HL-60 (cell line): ENCODE measurements around the gene POU1F1.

ENCODE experiments used
- CTCF ChIP-seq: IDR thresholded peaks from one replicate; pipeline ENCODE4 v1.5.1; 2011; ENCODE audit warnings: low read length, control low read depth, inconsistent platforms; ENCODE audit not compliant: insufficient read depth
- GABPA ChIP-seq: IDR thresholded peaks from 2 replicates; pipeline ENCODE4 v1.6.1; 2012; ENCODE audit warnings: low read depth
- POLR2AphosphoS5 ChIP-seq: IDR thresholded peaks from 2 replicates; pipeline ENCODE4 v1.6.1; 2012; ENCODE audit warnings: low read depth
- REST ChIP-seq: IDR thresholded peaks from 2 replicates; pipeline ENCODE4 v1.6.1; 2012; ENCODE audit warnings: low read depth; ENCODE audit not compliant: insufficient replicate concordance
- SPI1 ChIP-seq: IDR thresholded peaks from 2 replicates; pipeline ENCODE4 v1.6.1; 2012; ENCODE audit warnings: low read depth, mild to moderate bottlenecking, borderline replicate concordance

GRCh38 chr3:87218560-87218959 is 57.8 kb downstream of the POU1F1 start:
- TF ChIP-seq CTCF: no peak
- no peak for TF ChIP-seq GABPA
- TF ChIP-seq POLR2AphosphoS5: no peak
- no peak for TF ChIP-seq REST
- no peak for TF ChIP-seq SPI1
